ENCODE measurements around the gene C1orf174.
A peak's percentile ranks its signal among the peaks of the same experiment; 100 is the strongest.

Gene C1orf174

DNA sequence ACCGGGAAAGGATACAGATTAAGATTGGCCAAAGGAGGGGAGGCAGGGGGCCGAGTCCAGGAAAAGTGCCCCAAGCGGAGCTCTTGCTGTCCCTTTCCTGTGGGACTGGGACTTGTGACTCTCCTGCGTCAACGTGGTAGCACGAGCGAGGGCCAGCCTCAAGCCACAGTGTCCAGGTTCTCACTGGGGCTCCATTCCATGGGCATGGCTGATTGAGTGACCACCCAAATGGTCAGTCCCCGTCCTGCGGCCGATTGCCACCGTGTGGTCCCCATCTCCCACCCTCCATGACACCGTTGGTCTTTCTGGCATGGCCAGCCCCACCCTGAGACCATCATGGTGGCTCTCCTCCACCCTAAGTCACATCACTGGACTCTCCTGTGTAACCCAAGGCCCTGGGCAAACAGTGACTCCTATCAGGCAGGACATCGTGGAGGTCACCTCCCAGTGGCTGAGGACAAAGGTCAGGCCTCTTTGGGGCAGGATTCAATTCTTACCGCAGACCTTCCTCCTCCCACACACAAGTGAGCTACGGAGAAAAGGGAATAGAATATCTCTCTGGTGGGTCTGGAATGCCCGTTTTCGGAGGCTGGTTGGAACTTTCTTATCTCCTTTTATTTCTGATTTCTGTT, 8.9 kb upstream of the C1orf174 start:
- H3K27ac ChIP-seq (ENCODE audit: low read length), result no peak overlapping the region
- no peak overlapping the region for H2AFZ ChIP-seq (ENCODE audit: low read depth, low read length)
- H3K9ac ChIP-seq (ENCODE audit: low read length), result no peak overlapping the region
- peaks cover 16% of the 10 kb centered on the region for H3K4me1 ChIP-seq (ENCODE audit: low read length)
- no peak overlapping the region for H3K4me3 ChIP-seq (ENCODE audit: low read length)
- H3K36me3 ChIP-seq (replicated peaks; ENCODE audit: low read depth, low read length), result no peaks in the 10 kb centered on the region
- H4K20me1 ChIP-seq (ENCODE audit: insufficient read depth, low read length), result no peaks in the 10 kb centered on the region
- peaks cover 11% of the 10 kb centered on the region for H3K27me3 ChIP-seq (ENCODE audit: low read depth, low read length)
- H3K4me2 ChIP-seq (ENCODE audit: low read length), result no peak overlapping the region
- TF ChIP-seq, protein P1, sequence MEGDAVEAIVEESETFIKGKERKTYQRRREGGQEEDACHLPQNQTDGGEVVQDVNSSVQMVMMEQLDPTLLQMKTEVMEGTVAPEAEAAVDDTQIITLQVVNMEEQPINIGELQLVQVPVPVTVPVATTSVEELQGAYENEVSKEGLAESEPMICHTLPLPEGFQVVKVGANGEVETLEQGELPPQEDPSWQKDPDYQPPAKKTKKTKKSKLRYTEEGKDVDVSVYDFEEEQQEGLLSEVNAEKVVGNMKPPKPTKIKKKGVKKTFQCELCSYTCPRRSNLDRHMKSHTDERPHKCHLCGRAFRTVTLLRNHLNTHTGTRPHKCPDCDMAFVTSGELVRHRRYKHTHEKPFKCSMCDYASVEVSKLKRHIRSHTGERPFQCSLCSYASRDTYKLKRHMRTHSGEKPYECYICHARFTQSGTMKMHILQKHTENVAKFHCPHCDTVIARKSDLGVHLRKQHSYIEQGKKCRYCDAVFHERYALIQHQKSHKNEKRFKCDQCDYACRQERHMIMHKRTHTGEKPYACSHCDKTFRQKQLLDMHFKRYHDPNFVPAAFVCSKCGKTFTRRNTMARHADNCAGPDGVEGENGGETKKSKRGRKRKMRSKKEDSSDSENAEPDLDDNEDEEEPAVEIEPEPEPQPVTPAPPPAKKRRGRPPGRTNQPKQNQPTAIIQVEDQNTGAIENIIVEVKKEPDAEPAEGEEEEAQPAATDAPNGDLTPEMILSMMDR (IDR thresholded peaks at IDR 0.05; ENCODE audit: low read depth, low read length), result no peak
- TF ChIP-seq EZH2phosphoT487 (IDR thresholded peaks at IDR 0.05; ENCODE audit: low read depth), result no peak
- H3K9me3 ChIP-seq (ENCODE audit: insufficient read depth, low read length), result no peaks in the 10 kb centered on the region
- H3K79me2 ChIP-seq (ENCODE audit: low read length), result no peaks in the 10 kb centered on the region

DNA sequence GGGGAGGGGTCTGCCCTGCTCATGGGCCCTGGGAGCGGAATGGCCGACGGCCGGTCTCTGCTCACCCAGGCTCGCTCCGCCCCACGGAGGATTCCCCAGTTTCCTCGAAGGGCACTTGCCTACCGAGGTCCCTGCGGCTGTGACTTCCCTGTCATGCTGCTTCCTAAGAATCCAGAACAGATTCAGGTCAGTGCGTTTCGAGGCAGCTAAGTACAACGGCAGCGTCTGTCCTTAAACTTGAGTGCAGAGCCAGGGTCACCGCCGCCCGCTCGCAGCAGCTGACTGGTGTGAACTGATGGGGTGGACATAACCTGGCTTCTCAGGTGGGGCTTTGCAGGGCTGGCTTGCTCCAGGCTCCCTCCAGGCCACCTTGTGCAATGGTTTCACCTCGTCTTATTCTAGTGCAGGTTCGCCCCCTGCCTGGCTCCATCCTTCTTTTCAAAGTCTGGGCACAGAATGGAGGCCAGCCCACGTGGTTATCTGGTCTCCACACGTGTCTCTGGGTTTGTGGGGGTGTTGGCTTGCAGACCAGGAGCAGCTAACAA, 7.6 kb upstream of the C1orf174 start:
- Histone ChIP-seq H3K9ac (ENCODE audit: low read length) (no peak overlapping the region), H4K20me1 (ENCODE audit: insufficient read depth, low read length) (no peaks in the 10 kb centered on the region), H3K36me3 (replicated peaks; ENCODE audit: low read depth, low read length) (no peaks in the 10 kb centered on the region), H3K4me1 (ENCODE audit: low read length) (peaks cover 16% of the 10 kb centered on the region), H3K9me3 (ENCODE audit: insufficient read depth, low read length) (no peaks in the 10 kb centered on the region), H3K79me2 (ENCODE audit: low read length) (no peaks in the 10 kb centered on the region), H2AFZ (ENCODE audit: low read depth, low read length) (no peak overlapping the region), H3K4me3 (ENCODE audit: low read length) (no peak overlapping the region), H3K27me3 (ENCODE audit: low read depth, low read length) (peaks cover 11% of the 10 kb centered on the region), H3K4me2 (ENCODE audit: low read length) (no peak overlapping the region), H3K27ac (ENCODE audit: low read length) (no peak overlapping the region)
- TF ChIP-seq EZH2phosphoT487 (IDR thresholded peaks at IDR 0.05; ENCODE audit: low read depth), result no peak
- TF ChIP-seq, protein P1 (IDR thresholded peaks at IDR 0.05; ENCODE audit: low read depth, low read length), result no peak

DNA sequence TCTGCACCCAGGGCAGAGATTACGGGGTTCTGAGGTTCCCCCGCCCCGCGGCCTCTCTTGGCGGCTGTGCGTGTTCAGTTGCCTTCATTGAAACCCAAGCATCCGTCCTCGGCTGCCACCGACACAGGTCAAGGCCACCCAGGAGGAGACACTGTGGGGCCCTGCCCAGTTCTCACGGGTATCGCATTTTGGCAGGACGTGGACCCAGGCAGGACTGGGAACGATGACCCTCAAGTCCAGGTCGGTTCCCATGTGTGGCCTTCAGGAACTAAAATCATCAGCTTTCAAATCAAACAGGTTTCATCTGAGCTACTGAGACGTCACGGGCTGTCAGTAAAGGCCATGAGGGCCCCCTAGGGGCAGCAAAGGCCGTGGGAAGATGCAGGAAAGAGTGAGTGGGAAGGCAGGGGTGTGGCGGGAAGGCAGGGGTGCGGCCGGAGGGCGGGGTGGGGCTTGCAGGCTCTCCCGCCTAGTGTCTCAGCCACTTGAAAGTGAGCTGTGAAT, 7.0 kb upstream of the C1orf174 start:
- Histone ChIP-seq H3K4me1 (ENCODE audit: low read length) (peaks cover 16% of the 10 kb centered on the region), H4K20me1 (ENCODE audit: insufficient read depth, low read length) (no peaks in the 10 kb centered on the region), H3K9ac (ENCODE audit: low read length) (no peak overlapping the region), H3K4me2 (ENCODE audit: low read length) (no peak overlapping the region), H3K27ac (ENCODE audit: low read length) (no peak overlapping the region), H3K27me3 (ENCODE audit: low read depth, low read length) (peaks cover 11% of the 10 kb centered on the region), H3K4me3 (ENCODE audit: low read length) (no peak overlapping the region), H3K9me3 (ENCODE audit: insufficient read depth, low read length) (no peaks in the 10 kb centered on the region), H3K79me2 (ENCODE audit: low read length) (no peaks in the 10 kb centered on the region), H3K36me3 (replicated peaks; ENCODE audit: low read depth, low read length) (no peaks in the 10 kb centered on the region), H2AFZ (ENCODE audit: low read depth, low read length) (no peak overlapping the region)
- TF ChIP-seq, protein P1 (IDR thresholded peaks at IDR 0.05; ENCODE audit: low read depth, low read length), result peak; percentile 20
- TF ChIP-seq EZH2phosphoT487 (IDR thresholded peaks at IDR 0.05; ENCODE audit: low read depth), result no peak

DNA sequence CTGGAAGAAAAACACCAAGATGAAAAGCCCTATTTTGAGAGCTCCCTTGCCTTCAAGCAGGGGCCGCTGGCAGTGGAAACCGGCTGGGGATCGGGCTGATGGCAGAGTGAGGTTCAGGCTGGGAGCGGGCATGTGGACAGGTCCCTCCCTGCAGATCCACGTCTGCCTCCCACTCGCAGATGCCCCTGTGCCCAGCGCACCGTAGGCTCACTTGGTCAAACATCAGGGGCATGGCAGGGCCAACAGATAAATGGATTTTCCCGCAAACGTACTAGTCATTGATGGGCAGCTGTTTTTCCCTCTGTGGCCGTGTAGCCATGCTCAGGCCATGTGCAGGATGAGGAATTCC, 6.6 kb upstream of the C1orf174 start:
- Histone ChIP-seq H3K9me3 (ENCODE audit: insufficient read depth, low read length) (no peaks in the 10 kb centered on the region), H4K20me1 (ENCODE audit: insufficient read depth, low read length) (no peaks in the 10 kb centered on the region), H3K4me3 (ENCODE audit: low read length) (no peak overlapping the region), H3K27me3 (ENCODE audit: low read depth, low read length) (peaks cover 11% of the 10 kb centered on the region), H3K36me3 (replicated peaks; ENCODE audit: low read depth, low read length) (no peaks in the 10 kb centered on the region), H3K79me2 (ENCODE audit: low read length) (no peaks in the 10 kb centered on the region), H3K27ac (ENCODE audit: low read length) (no peak overlapping the region), H3K4me2 (ENCODE audit: low read length) (no peak overlapping the region), H3K4me1 (ENCODE audit: low read length) (peaks cover 16% of the 10 kb centered on the region), H3K9ac (ENCODE audit: low read length) (no peak overlapping the region), H2AFZ (ENCODE audit: low read depth, low read length) (no peak overlapping the region)
- TF ChIP-seq, protein P1 (IDR thresholded peaks at IDR 0.05; ENCODE audit: low read depth, low read length), result no peak
- TF ChIP-seq EZH2phosphoT487 (IDR thresholded peaks at IDR 0.05; ENCODE audit: low read depth), result no peak
